ENCODE data around the gene TOPAZ1.
A peak's percentile ranks its signal among the peaks of the same experiment; 100 is the strongest.
"Not testable (repeated sequence)": the region's sequence is repeated elsewhere in the genome, so short reads cannot be mapped to it uniquely, and the experiment has no call there.

The TOPAZ1 gene

GRCh38 chr3:44323341-44323955, 81.8 kb downstream of the TOPAZ1 start:
- in situ Hi-C loops (cut with MboI; ENCODE audit: low pct_unique_long_range_greater_than_20kb, low sequenced_read_pairs): no loop called here
- peak; percentile 80 for DNase-seq

- in situ Hi-C loops (cut with MboI; ENCODE audit: low pct_unique_long_range_greater_than_20kb, low sequenced_read_pairs): no loop called here
- no peak for DNase-seq
Observed at GRCh38 chr3:44324584-44324983, 82.9 kb downstream of the TOPAZ1 start.

GRCh38 chr3:44326019-44326418, 84.3 kb downstream of the TOPAZ1 start:
- DNase-seq: peak; percentile 85
- in situ Hi-C loops (cut with MboI; ENCODE audit: low pct_unique_long_range_greater_than_20kb, low sequenced_read_pairs): no loop called here

- no peak for DNase-seq
- in situ Hi-C loops (cut with MboI; ENCODE audit: low pct_unique_long_range_greater_than_20kb, low sequenced_read_pairs): no loop called here
Observed at GRCh38 chr3:44326515-44326914, 84.8 kb downstream of the TOPAZ1 start.

- peak; percentile 55 for DNase-seq
- in situ Hi-C loops (cut with MboI; ENCODE audit: low pct_unique_long_range_greater_than_20kb, low sequenced_read_pairs): no loop called here
Observed at GRCh38 chr3:44329946-44330345, 88.3 kb downstream of the TOPAZ1 start.

- DNase-seq: peak; percentile 46
- in situ Hi-C loops (cut with MboI; ENCODE audit: low pct_unique_long_range_greater_than_20kb, low sequenced_read_pairs): no loop called here
Observed at GRCh38 chr3:44330444-44330843, 88.8 kb downstream of the TOPAZ1 start.

- in situ Hi-C loops (cut with MboI; ENCODE audit: low pct_unique_long_range_greater_than_20kb, low sequenced_read_pairs): no loop called here
- no peak for DNase-seq
Observed at GRCh38 chr3:44334326-44334725, 92.6 kb downstream of the TOPAZ1 start.

GRCh38 chr3:44337248-44337785, 95.6 kb downstream of the TOPAZ1 start:
- in situ Hi-C loops (cut with MboI; ENCODE audit: low pct_unique_long_range_greater_than_20kb, low sequenced_read_pairs): no loop called here
- DNase-seq: peak; percentile 15

GRCh38 chr3:44338010-44338827, 96.5 kb downstream of the TOPAZ1 start, which contains the start of gene TCAIM:
Gene TCAIM, plus strand, starts transcription at chr3:44338766. Its CDS starts 16,017 bp downstream, at chr3:44354783.
- DNase-seq: peak; percentile 98
- in situ Hi-C loops (cut with MboI; ENCODE audit: low pct_unique_long_range_greater_than_20kb, low sequenced_read_pairs): no loop called here

- in situ Hi-C loops (cut with MboI; ENCODE audit: low pct_unique_long_range_greater_than_20kb, low sequenced_read_pairs): no loop called here
Observed at GRCh38 chr3:44338828-44339127, 97.1 kb downstream of the TOPAZ1 start.

GRCh38 chr3:44339181-44340057, 97.7 kb downstream of the TOPAZ1 start:
- in situ Hi-C loops (cut with MboI; ENCODE audit: low pct_unique_long_range_greater_than_20kb, low sequenced_read_pairs): no loop called here
- no peak for DNase-seq

More at GRCh38 chr3:44338828-44339127, 97.1 kb downstream of the TOPAZ1 start:
- DNase-seq: no peak

- in situ Hi-C loops (cut with MboI; ENCODE audit: low pct_unique_long_range_greater_than_20kb, low sequenced_read_pairs): no loop called here
- peak; percentile 56 for DNase-seq
Observed at GRCh38 chr3:44340058-44340395, 98.3 kb downstream of the TOPAZ1 start.

GRCh38 chr3:44342176-44342790, 100.6 kb downstream of the TOPAZ1 start:
- no peak for DNase-seq
- in situ Hi-C loops (cut with MboI; ENCODE audit: low pct_unique_long_range_greater_than_20kb, low sequenced_read_pairs): no loop called here

- in situ Hi-C loops (cut with MboI; ENCODE audit: low pct_unique_long_range_greater_than_20kb, low sequenced_read_pairs): no loop called here
- no peak for DNase-seq
Observed at GRCh38 chr3:44343421-44343820, 101.7 kb downstream of the TOPAZ1 start.

- DNase-seq; in situ Hi-C loops (cut with MboI; ENCODE audit: low pct_unique_long_range_greater_than_20kb, low sequenced_read_pairs): not testable (repeated sequence)
Observed at GRCh38 chr3:44346590-44346989, 104.9 kb downstream of the TOPAZ1 start.

- in situ Hi-C loops (cut with MboI; ENCODE audit: low pct_unique_long_range_greater_than_20kb, low sequenced_read_pairs): no loop called here
- no peak for DNase-seq
Observed at GRCh38 chr3:44348993-44349392, 107.3 kb downstream of the TOPAZ1 start.

GRCh38 chr3:44353355-44353924, 111.8 kb downstream of the TOPAZ1 start:
- DNase-seq: no peak
- in situ Hi-C loops (cut with MboI; ENCODE audit: low pct_unique_long_range_greater_than_20kb, low sequenced_read_pairs): no loop called here

- peak; percentile 75 for DNase-seq
- in situ Hi-C loops (cut with MboI; ENCODE audit: low pct_unique_long_range_greater_than_20kb, low sequenced_read_pairs): no loop called here
Observed at GRCh38 chr3:44355362-44356033, 113.8 kb downstream of the TOPAZ1 start.

Measured in KBM-7 (cell line).